ENCODE data around the gene NCK1.
"Not testable (repeated sequence)": the region's sequence is repeated elsewhere in the genome, so short reads cannot be mapped to it uniquely, and the experiment has no call there.

NCK1 gene

DNA sequence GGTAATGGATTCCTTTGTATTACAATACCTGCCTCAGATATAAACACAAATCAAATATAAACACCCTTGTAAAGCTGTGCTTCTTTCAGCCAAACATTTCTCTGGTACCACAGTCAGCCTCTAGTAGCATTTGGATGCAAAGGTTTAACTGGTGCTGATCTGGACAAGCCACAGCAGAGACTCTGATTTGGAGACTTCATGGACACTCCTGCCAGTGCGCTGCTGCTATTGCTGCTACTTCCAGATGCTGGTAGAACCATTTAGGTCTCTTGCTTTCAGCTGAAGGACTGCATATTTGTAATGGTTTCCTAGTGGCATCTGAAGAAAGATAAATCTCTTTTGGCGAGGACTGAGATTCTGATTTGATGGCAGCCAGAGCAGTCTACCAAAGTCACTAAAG lies 36.9 kb downstream of the NCK1 start:
- Histone ChIP-seq H3K27ac (replicated peaks) (no peak overlapping the region), H3K27me3 (ENCODE audit: insufficient read depth, poor library complexity, severe bottlenecking) (no peaks in the 10 kb centered on the region), H3K4me3 (replicated peaks; ENCODE audit: insufficient read depth, low read length) (no peak overlapping the region)
- TF ChIP-seq GABPA (IDR thresholded peaks at IDR 0.05; ENCODE audit: low read depth), result no peak
- no peak for TF ChIP-seq SPI1 (IDR thresholded peaks at IDR 0.05; ENCODE audit: borderline replicate concordance, low read depth)
- TF ChIP-seq POLR2AphosphoS5 (IDR thresholded peaks at IDR 0.05; ENCODE audit: low read depth), result no peak
- TF ChIP-seq, protein P1, sequence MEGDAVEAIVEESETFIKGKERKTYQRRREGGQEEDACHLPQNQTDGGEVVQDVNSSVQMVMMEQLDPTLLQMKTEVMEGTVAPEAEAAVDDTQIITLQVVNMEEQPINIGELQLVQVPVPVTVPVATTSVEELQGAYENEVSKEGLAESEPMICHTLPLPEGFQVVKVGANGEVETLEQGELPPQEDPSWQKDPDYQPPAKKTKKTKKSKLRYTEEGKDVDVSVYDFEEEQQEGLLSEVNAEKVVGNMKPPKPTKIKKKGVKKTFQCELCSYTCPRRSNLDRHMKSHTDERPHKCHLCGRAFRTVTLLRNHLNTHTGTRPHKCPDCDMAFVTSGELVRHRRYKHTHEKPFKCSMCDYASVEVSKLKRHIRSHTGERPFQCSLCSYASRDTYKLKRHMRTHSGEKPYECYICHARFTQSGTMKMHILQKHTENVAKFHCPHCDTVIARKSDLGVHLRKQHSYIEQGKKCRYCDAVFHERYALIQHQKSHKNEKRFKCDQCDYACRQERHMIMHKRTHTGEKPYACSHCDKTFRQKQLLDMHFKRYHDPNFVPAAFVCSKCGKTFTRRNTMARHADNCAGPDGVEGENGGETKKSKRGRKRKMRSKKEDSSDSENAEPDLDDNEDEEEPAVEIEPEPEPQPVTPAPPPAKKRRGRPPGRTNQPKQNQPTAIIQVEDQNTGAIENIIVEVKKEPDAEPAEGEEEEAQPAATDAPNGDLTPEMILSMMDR (IDR thresholded peaks at IDR 0.05; ENCODE audit: insufficient read depth, low read length), result no peak
- TF ChIP-seq, protein P2, sequence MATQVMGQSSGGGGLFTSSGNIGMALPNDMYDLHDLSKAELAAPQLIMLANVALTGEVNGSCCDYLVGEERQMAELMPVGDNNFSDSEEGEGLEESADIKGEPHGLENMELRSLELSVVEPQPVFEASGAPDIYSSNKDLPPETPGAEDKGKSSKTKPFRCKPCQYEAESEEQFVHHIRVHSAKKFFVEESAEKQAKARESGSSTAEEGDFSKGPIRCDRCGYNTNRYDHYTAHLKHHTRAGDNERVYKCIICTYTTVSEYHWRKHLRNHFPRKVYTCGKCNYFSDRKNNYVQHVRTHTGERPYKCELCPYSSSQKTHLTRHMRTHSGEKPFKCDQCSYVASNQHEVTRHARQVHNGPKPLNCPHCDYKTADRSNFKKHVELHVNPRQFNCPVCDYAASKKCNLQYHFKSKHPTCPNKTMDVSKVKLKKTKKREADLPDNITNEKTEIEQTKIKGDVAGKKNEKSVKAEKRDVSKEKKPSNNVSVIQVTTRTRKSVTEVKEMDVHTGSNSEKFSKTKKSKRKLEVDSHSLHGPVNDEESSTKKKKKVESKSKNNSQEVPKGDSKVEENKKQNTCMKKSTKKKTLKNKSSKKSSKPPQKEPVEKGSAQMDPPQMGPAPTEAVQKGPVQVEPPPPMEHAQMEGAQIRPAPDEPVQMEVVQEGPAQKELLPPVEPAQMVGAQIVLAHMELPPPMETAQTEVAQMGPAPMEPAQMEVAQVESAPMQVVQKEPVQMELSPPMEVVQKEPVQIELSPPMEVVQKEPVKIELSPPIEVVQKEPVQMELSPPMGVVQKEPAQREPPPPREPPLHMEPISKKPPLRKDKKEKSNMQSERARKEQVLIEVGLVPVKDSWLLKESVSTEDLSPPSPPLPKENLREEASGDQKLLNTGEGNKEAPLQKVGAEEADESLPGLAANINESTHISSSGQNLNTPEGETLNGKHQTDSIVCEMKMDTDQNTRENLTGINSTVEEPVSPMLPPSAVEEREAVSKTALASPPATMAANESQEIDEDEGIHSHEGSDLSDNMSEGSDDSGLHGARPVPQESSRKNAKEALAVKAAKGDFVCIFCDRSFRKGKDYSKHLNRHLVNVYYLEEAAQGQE (IDR thresholded peaks at IDR 0.05; ENCODE audit: insufficient replicate concordance, low read depth), result no peak
- DNase-seq (ENCODE audit: low read depth in 1 of 2, low spot score in 1 of 2), result no peak

DNA sequence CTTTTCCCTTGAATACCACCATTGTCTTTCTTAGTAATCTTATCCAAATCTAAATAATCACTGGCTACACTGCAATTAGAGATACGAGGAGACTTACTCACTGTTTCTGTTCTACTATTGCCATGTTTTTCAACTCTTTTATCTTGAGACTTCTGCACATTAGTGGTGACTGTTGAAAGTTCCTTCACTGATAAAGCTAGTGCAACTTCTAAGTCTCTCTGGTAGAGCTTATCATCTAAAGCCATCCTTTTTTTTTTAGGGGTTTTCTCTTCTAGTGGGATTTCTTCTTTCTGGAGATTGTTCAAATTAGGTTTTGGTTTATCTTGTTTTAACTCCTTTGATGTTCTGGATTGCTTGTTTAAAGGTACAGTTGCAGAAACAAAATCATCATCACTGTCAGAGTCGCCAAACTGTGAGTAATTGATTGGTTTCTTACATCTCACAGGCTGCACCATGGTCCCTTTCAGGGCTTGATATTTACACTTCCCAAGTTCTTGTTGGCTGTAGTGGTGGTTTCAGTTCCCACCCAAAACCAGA lies 37.7 kb downstream of the NCK1 start:
- Histone ChIP-seq H3K4me3 (replicated peaks; ENCODE audit: insufficient read depth, low read length) (no peak overlapping the region), H3K27ac (replicated peaks) (no peak overlapping the region), H3K27me3 (ENCODE audit: insufficient read depth, poor library complexity, severe bottlenecking) (no peaks in the 10 kb centered on the region)
- TF ChIP-seq POLR2AphosphoS5 (IDR thresholded peaks at IDR 0.05; ENCODE audit: low read depth) (no peak), GABPA (IDR thresholded peaks at IDR 0.05; ENCODE audit: low read depth) (no peak), SPI1 (IDR thresholded peaks at IDR 0.05; ENCODE audit: borderline replicate concordance, low read depth) (no peak)
- TF ChIP-seq, protein P1 (IDR thresholded peaks at IDR 0.05; ENCODE audit: insufficient read depth, low read length), result no peak
- TF ChIP-seq, protein P2 (IDR thresholded peaks at IDR 0.05; ENCODE audit: insufficient replicate concordance, low read depth), result no peak
- no peak for DNase-seq (ENCODE audit: low read depth in 1 of 2, low spot score in 1 of 2)

DNA sequence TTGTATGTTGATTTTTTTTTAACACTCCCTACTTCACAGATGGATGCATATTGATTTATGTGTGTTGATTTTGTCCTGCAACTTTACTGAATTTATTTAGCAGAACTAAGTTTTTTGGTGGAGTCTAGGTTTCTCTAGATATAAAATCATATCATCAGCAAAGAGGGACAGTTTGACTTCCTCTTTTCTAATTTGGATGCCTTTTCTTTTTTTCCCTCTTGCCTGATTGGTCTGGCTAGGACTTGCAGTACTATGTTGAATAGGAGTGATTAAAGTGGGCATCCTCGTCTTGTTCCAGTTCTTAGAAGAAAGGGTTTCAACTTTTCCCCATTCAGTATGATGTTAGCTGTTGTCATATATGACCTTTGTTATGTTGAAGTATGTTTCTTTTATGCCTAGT lies 38.7 kb downstream of the NCK1 start:
- H3K27ac ChIP-seq (replicated peaks); DNase-seq (ENCODE audit: low read depth in 1 of 2, low spot score in 1 of 2); H3K4me3 ChIP-seq (replicated peaks; ENCODE audit: insufficient read depth, low read length); H3K27me3 ChIP-seq (ENCODE audit: insufficient read depth, poor library complexity, severe bottlenecking): not testable (repeated sequence)
- peak; percentile 85 for TF ChIP-seq SPI1 (IDR thresholded peaks at IDR 0.05; ENCODE audit: borderline replicate concordance, low read depth)

DNA sequence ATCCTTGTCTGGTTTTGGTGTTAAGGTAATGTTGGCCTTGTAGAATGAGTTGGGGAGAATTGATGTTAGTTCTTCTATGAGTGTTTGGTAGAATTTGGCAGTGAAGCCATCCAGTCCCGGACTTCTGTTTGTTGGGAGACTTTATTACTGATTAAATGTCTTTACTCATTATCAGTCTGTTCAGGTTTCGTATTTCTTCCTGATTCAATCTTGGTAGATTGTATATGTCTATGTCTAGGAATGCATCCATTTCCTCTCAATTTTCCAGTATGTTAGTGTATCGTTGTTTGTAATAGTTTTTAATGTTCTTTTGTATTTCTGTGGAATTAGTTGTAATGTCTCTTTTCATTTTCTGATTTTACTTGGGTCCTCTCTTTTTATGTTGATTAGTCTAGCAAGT lies 39.4 kb downstream of the NCK1 start:
- TF ChIP-seq, protein P1 (IDR thresholded peaks at IDR 0.05; ENCODE audit: insufficient read depth, low read length), result no peak

More for the DNA sequence above, 39.4 kb downstream of the NCK1 start:
- no peak overlapping the region for H3K27ac ChIP-seq (replicated peaks)
- H3K4me3 ChIP-seq (replicated peaks; ENCODE audit: insufficient read depth, low read length), result no peak overlapping the region
- no peak for DNase-seq (ENCODE audit: low read depth in 1 of 2, low spot score in 1 of 2)
- H3K27me3 ChIP-seq (ENCODE audit: insufficient read depth, poor library complexity, severe bottlenecking), result no peaks in the 10 kb centered on the region
